D341Med (cell line): ENCODE data around the gene ADCY4.
A peak's percentile ranks its signal among the peaks of the same experiment; 100 is the strongest.
"Not testable (repeated sequence)": the region's sequence is repeated elsewhere in the genome, so short reads cannot be mapped to it uniquely, and the experiment has no call there.

Experiments
- DNase-seq: peaks from one replicate; pipeline ENCODE4 v3.0.0; 2012; ENCODE audit warnings: low spot score

ADCY4 gene

GRCh38 chr14:24338843-24339242 lies 4.0 kb upstream of the ADCY4 start:
- no peak for DNase-seq

GRCh38 chr14:24337824-24338175 lies 2.9 kb upstream of the ADCY4 start:
- no peak for DNase-seq

DNA sequence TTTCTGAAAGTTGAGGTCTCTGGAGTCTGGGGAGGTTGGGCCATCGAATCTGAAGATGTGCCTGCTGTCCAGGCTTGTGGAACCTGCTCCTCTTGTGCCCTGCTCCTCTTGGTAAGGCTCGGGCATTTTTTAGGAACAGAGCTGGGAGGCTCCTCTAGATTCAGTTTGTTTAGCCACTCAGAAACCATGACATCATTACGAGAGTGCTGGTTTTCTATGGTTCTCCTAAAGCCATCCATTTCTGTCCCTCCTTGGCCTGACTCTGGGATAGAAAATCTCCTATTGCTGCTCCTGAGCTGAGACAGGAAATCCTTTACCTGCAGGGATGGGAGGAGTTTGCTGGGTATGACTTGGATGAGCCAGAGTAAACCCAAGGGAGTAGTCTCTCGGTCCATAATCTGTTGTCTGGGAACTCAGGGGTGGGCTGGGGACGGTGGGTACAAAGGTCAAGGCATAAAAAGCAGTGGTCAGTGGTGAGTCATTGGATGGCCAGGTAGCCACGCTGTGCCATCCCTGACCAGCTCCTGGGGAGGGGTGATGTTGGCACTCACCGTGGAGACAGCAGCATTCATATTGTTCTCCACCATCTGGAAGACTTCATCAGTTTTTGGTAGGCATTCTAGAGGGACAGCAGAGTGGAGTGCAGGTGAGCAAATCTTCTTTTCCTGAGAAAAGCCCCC lies 2.4 kb upstream of the ADCY4 start:
- no peak for DNase-seq

GRCh38 chr14:24335461-24336171 lies 745 bp upstream of the ADCY4 start:
- no peak for DNase-seq

DNA sequence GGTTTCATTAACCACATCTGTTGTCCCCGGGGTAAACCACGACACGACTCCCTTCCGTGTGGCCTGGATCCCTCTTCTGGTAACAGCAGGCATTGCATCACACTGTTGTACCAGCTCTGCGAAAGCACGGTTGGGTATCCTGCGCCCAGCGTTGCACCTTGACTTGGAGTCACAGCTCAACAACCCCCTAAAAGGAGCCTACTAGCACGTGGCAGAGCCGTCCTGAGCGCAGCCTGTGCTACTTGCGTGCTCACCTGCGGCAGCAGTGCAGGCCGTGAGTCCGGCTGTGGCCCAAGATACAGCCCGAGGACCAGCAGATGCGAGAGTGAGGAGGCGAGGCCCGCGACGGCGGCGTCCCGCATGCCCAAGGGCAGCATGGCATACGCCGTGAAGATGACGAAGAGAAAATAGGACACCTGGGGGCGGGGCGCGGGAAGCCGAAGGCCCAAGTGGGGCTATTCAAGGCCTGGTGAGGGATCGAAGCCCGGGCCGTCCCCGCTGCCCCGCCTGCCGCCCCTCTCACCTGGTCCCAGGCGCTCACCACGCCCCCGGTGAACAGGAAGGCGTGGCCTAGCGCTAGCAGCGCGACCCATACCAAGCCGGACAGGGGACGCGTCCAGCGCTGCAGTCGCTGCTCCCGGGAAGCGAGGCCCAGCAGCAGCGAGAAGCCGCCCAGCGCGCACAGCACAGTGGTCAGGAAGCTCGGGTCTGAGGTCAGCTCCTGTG lies 2.4 kb downstream of the ADCY4 start:
- peak; percentile 84 for DNase-seq

- DNase-seq: no peak
Measured at GRCh38 chr14:24331731-24332267, 3.1 kb downstream of the ADCY4 start.

DNA sequence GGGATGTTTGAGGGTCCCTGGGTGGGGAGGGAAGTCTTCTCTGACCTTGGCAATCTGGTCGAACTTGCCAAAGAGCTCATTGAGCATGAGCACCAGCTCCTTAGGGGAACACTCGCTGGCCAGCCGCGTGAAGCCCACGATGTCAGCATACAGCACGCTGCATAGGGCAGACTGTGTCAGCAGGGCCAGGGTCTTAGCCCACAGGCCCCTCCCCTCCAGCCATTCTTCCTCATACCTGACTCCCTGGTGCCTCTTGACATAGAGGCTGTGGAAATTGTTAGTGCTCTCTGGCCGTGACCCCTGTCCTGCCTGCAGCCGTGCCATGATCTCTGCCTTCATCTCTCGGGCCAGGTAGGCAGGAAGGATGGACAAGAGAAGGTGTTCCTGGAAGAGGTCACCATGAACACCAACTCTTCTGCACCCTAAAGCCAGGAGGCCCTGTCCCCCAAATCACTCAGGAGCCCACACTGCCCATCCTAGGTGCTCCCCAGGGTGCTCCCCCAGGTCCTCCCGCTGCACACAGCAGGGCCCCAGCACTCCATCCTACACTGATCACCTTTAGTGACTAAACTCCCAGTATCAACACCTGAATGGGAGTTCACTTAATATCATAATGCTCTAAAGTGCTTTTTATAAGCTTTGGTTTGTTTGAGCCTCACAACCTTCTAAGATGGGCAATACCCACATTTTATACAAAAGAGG lies 3.7 kb downstream of the ADCY4 start:
- no peak for DNase-seq

- no peak for DNase-seq
Measured at GRCh38 chr14:24329736-24330135, 5.1 kb downstream of the ADCY4 start.

GRCh38 chr14:24329073-24329663 lies 5.7 kb downstream of the ADCY4 start:
- DNase-seq: no peak

GRCh38 chr14:24327914-24328313 lies 7.0 kb downstream of the ADCY4 start:
- DNase-seq: not testable (repeated sequence)

DNA sequence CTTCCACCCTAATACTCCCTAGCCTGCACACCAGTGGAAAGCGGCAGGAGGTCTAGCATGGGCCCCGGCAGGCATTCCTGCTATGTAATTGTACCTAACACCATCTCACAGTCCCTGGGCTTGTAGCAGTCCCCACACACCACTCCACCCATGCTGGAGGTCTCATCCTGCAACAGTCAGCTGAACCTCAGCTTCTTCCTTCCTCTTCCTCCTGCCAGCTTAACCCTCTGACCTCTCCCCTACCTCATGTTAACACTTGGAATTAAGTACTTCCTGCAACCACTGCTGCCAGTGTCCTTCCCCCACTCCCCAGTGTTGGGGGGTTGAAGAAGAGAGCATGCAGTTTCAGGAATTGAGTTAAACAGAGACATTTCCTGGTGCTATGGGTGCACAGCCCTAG lies 7.6 kb downstream of the ADCY4 start:
- no peak for DNase-seq

GRCh38 chr14:24325963-24326362 lies 8.9 kb downstream of the ADCY4 start:
- DNase-seq: no peak

- DNase-seq: no peak
Measured at GRCh38 chr14:24325041-24325530, 9.8 kb downstream of the ADCY4 start.

DNA sequence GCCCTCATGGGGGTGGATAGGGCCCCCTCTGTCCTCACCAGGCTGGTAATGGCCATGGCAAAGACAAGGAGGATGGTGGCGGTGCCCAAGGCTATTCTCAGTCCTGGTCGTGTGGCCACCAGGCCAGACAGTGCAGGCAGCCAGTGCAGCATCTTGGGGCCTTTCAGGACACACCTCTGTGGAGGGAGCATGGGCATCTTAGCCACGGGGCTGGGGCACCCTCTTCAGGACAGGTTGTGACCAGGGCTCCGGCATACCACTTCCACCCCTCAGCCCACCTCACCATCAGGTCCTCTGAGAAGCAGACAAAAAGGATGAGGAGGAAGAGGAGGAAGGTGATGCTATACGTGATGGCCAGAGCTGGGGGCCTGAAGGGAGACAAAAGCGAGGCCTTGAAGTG lies 10.8 kb downstream of the ADCY4 start:
- DNase-seq: no peak

DNA sequence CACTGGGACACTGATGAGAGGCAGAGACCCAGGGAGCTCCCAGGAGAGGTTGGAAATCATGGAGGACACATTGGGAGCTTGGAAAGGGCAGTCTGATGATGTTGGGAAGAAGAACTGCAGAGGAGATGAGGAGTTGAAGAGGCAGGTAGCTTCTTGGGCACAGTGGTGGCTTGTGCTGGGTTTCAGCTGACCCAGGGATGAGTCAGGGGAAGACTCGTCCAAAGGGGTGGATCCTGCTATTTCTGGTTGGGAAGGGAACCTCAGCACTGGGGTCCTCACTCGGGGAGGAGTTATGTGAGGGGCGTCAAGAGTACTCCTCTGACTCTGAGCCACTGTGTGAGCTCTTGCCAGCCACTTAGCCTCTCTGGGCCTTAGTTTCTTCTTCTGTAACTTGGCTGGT lies 11.5 kb downstream of the ADCY4 start:
- DNase-seq: no peak

GRCh38 chr14:24322672-24323071 lies 12.2 kb downstream of the ADCY4 start:
- no peak for DNase-seq

GRCh38 chr14:24321212-24321975 lies 13.5 kb downstream of the ADCY4 start:
- no peak for DNase-seq

DNA sequence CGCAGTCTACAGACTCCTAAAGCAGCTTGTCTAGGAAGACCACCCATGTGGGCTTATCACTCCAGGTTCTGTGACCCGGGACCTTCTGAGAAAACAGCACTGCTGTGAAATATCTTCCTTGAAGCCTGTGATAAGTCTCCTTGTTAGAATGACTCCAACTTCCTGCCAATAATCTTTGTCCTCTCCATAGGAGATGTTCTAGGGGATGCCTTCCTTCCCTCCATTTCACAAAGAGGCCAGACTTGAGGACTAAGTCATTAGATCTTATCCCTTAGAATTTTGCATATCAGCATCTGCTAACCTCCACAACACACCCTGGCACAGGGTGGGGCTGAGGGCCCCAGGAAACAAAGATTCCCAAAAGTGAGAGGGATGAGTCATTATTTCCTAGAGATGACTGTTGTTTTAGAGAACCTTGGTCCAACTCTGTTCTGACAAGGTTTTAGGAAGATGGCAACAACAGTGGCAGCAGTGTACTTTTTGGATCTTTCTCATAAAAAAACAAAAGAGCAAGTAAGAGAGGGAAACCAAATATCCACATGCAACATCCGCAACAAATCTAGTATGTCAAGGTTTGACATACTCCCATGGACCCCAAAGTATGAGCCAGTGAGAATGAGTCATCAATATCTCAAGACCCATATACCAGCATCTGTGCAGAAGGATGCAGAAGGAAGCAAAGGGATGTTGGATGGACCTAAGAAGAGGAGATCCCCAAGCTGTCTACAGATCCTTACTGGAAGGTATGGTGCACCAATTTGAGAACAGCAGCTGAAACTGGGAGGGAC lies 17.5 kb downstream of the ADCY4 start:
- DNase-seq: no peak

DNA sequence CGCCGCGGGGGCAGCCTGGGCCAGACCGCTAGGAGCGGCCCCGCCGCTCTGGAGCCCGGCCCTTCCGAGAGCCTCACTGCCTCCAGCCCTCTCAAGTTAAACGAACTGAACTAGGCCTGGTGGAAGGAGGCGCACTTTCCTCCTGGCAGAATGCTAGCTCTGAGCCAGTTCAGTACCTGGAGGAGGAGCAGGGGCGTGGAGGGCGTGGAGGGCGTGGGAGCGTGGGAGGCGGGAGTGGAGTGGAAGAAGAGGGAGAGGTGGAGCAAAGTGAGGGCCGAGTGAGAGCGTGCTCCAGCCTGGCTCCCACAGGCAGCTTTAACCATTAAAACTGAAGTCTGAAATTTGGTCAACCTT lies 18.3 kb downstream of the ADCY4 start:
- DNase-seq: no peak
